ENCODE measurements around the gene ASZ1.

GRCh38 chr7:117347962-117348672, 79.2 kb downstream of the ASZ1 start:
- TF ChIP-seq, protein P1, sequence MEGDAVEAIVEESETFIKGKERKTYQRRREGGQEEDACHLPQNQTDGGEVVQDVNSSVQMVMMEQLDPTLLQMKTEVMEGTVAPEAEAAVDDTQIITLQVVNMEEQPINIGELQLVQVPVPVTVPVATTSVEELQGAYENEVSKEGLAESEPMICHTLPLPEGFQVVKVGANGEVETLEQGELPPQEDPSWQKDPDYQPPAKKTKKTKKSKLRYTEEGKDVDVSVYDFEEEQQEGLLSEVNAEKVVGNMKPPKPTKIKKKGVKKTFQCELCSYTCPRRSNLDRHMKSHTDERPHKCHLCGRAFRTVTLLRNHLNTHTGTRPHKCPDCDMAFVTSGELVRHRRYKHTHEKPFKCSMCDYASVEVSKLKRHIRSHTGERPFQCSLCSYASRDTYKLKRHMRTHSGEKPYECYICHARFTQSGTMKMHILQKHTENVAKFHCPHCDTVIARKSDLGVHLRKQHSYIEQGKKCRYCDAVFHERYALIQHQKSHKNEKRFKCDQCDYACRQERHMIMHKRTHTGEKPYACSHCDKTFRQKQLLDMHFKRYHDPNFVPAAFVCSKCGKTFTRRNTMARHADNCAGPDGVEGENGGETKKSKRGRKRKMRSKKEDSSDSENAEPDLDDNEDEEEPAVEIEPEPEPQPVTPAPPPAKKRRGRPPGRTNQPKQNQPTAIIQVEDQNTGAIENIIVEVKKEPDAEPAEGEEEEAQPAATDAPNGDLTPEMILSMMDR (IDR thresholded peaks at IDR 0.05): no peak
- no peak for TF ChIP-seq POLR2A (IDR thresholded peaks at IDR 0.05)
